Transverse colon (tissue), 4 donors: Measurements from ENCODE around the gene TMEM253. TPM values are rescaled to one million over a fixed set of nuclear protein-coding genes. Genes with fewer than 3 reads are reported as not detected.

ENCODE experiments used
- DNase-seq: peaks from one replicate; pipeline ENCODE4 v3.0.0-alpha.2; 2019
- H3K27ac ChIP-seq, 4 donors: fragments of 200-600 bp; sonication (generic); 2 replicates each; pipeline ENCODE4 v1.5.1; 2016 to 2018; ENCODE audit warnings: inconsistent platforms in 4 of 4
- H3K27me3 ChIP-seq: fragments of 200-600 bp; sonication (generic); 2 replicates; pipeline ENCODE4 v1.5.1; 2017; ENCODE audit warnings: inconsistent platforms
- H3K36me3 ChIP-seq, 4 donors: fragments of 200-600 bp; sonication (generic); 2 replicates each; pipeline ENCODE4 v1.5.1; 2017 to 2019; ENCODE audit warnings: inconsistent platforms in 4 of 4
- H3K4me1 ChIP-seq, 4 donors: fragments of 200-600 bp; sonication (generic); 2 replicates each; pipeline ENCODE4 v1.5.1; 2017 to 2020; ENCODE audit warnings: inconsistent platforms in 4 of 4
- H3K4me3 ChIP-seq, 4 donors: fragments of 200-600 bp; sonication (generic); 1 replicate in 1 of 4; 2 replicates in 3 of 4; pipeline versions ENCODE4 v1.5.1 to v1.6.1; 2017 to 2019; ENCODE audit warnings: inconsistent platforms in 4 of 4
- H3K9me3 ChIP-seq, 2 donors: fragments of 200-600 bp; sonication (generic); 2 replicates each; pipeline ENCODE4 v1.5.1; 2017 to 2019; ENCODE audit warnings: inconsistent platforms in 2 of 2
- CTCF ChIP-seq, 5 experiments: fragments of 200-600 bp in 3 of 5; fragments of 450-650 bp in 2 of 5; sonication (generic) in 3 of 5; IDR thresholded peaks; 1 replicate in 2 of 5; 2 replicates in 3 of 5; pipeline ENCODE4 v1.5.1; 2016 to 2017; ENCODE audit warnings: antibody characterized with exemption in 5 of 5, inconsistent platforms in 3 of 5, mild to moderate bottlenecking in 2 of 5, moderate library complexity in 1 of 5
- EP300 ChIP-seq: sonication (generic); formaldehyde crosslinking; IDR thresholded peaks from one replicate; pipeline ENCODE4 v1.6.1; 2017; ENCODE audit warnings: antibody characterized with exemption, low read depth
- POLR2A ChIP-seq: fragments of 450-650 bp; IDR thresholded peaks from one replicate; pipeline ENCODE4 v1.6.1; 2016; ENCODE audit warnings: antibody characterized with exemption, mild to moderate bottlenecking, moderate library complexity
- POLR2AphosphoS5 ChIP-seq, 3 donors: sonication (generic); formaldehyde crosslinking; IDR thresholded peaks; one replicate each; pipeline ENCODE4 v1.6.1; 2016; ENCODE audit warnings: antibody characterized with exemption in 3 of 3
- WGBS, 2 donors: methylation state at CpG; one replicate each; pipeline ENCODE4 v1.1.5; 2018; ENCODE audit warnings: low coverage in 1 of 2; 5-methylcytosine and 5-hydroxymethylcytosine counted together
- in situ Hi-C, 4 donors: fragments of 200-750 bp; cut with MboI; loops; one replicate each; pipeline versions ENCODE4 v1.15.0 to v1.15.1; 2017; ENCODE audit warnings: low sequenced_read_pairs in 3 of 4, low pct_ligation_motif_present in 1 of 4, low pct_unique_long_range_greater_than_20kb in 1 of 4
- intact Hi-C: fragments of 100-400 bp; cut with DNase I; formaldehyde crosslinking; loops from one replicate; pipeline ENCODE4 v1.15.1; 2023; ENCODE audit warnings: low total_unique reads
- total RNA-seq, 4 donors: library from RNA; depleted of rRNA; stranded (reverse); fragments of >200 nt; gene quantifications; one replicate each; pipeline ENCODE4 v1.1.0, GENCODE V29; 2016

The TMEM253 gene
- total RNA-seq, 4 donors from 2014 or later = 13.1 to 63.7 (median 41.9) TPM

GRCh38 chr14:21084396-21084795 is 16.5 kb upstream of the TMEM253 start:
- H3K36me3 ChIP-seq = peaks cover 0 to 47% (median 22%) of the 10 kb centered on the region in 4 donors
- no peak for TF ChIP-seq CTCF (IDR thresholded peaks at IDR 0.05)
- no peak for TF ChIP-seq POLR2A
- TF ChIP-seq POLR2AphosphoS5 (IDR thresholded peaks at IDR 0.05) = no peak
- TF ChIP-seq EP300 = no peak
- DNase-seq = no peak
- intact Hi-C loops = no loop called here
- no peak overlapping the region for H3K4me3 ChIP-seq
- no peaks in the 10 kb centered on the region for H3K9me3 ChIP-seq
- H3K4me1 ChIP-seq = peaks cover 0 to 31% (median 16%) of the 10 kb centered on the region in 4 donors
- 79 to 100% methylated on average over 1 to 2 of the region's 2 CpGs for WGBS, 2 donors
- in situ Hi-C loops = loop anchor here in 2 of 4 donors (10.0 kb wide), 1 partner anchor 70 kb away; no protein-coding TSS in a partner anchor
- peak overlapping the region in 2 of 4 donors; percentile 17 to 32 for H3K27ac ChIP-seq
- no peaks in the 10 kb centered on the region for H3K27me3 ChIP-seq

- Histone ChIP-seq H3K4me3 (no peak overlapping the region), H3K36me3 (peaks cover 0 to 41% (median 20%) of the 10 kb centered on the region in 4 donors), H3K9me3 (no peaks in the 10 kb centered on the region), H3K27me3 (no peaks in the 10 kb centered on the region), H3K27ac (peak overlapping the region in 2 of 4 donors; percentile 17 to 32), H3K4me1 (peaks cover 0 to 38% (median 22%) of the 10 kb centered on the region in 4 donors)
- in situ Hi-C loops (loop anchor here in 2 of 4 donors (10.0 kb wide), 1 partner anchor 70 kb away; no protein-coding TSS in a partner anchor), intact Hi-C loops (no loop called here)
- no peak for DNase-seq
- 72 to 94% methylated on average over 3 to 17 of the region's 17 CpGs for WGBS, 2 donors
- TF ChIP-seq POLR2A = no peak
- no peak for TF ChIP-seq CTCF (IDR thresholded peaks at IDR 0.05)
- TF ChIP-seq EP300 = no peak
- TF ChIP-seq POLR2AphosphoS5 (IDR thresholded peaks at IDR 0.05) = no peak
These were observed 15.6 kb upstream of the TMEM253 start for GRCh38 chr14:21084998-21085853.

GRCh38 chr14:21086908-21087293 is 14.0 kb upstream of the TMEM253 start:
- H3K4me3 ChIP-seq = no peak overlapping the region
- in situ Hi-C loops = loop anchor here in 2 of 4 donors (10.0 kb wide), 1 partner anchor 72 kb away; no protein-coding TSS in a partner anchor
- intact Hi-C loops = no loop called here
- 82 to 100% methylated on average over 1 to 4 of the region's 4 CpGs for WGBS, 2 donors
- H3K9me3 ChIP-seq = no peaks in the 10 kb centered on the region
- peak overlapping the region in 3 of 4 donors; percentile 24 to 36 (median 28) for H3K27ac ChIP-seq
- DNase-seq = no peak
- peaks cover 0 to 41% (median 22%) of the 10 kb centered on the region in 4 donors for H3K4me1 ChIP-seq
- H3K36me3 ChIP-seq = peaks cover 0 to 40% (median 13%) of the 10 kb centered on the region in 4 donors
- no peaks in the 10 kb centered on the region for H3K27me3 ChIP-seq
- no peak for TF ChIP-seq CTCF (IDR thresholded peaks at IDR 0.05)
- TF ChIP-seq POLR2A = no peak
- TF ChIP-seq EP300 = no peak
- no peak for TF ChIP-seq POLR2AphosphoS5 (IDR thresholded peaks at IDR 0.05)
